ENCODE results near the gene FILIP1L.

Gene FILIP1L

GRCh38 chr3:99867594-99868310 is 246.5 kb downstream of the FILIP1L start:
- DNase-seq (ENCODE audit: low spot score): no peak

DNA sequence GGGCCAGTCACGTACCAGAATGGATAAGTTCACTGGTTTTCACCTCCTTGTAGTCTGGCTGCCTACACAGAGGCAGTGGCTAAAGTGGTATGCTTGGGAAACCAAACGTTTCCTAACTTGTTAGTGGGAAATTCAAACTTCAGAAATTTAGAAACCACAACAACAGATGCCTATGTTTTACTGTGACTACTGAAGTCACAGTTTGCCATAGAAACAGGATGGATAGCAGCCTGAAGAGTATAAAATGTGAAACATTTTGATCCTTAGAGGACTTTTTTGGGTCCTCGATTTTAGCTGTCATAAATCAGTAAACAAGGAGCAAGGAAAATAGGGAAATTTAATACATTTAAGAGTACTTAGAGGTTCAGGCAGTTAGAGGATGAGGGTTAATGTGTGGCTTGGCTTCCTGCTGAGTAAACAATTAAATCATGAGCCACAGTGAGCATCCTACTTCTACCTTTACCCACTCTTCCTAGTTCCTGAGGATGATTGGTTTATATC is 248.0 kb downstream of the FILIP1L start:
- no peak for DNase-seq (ENCODE audit: low spot score)

DNA sequence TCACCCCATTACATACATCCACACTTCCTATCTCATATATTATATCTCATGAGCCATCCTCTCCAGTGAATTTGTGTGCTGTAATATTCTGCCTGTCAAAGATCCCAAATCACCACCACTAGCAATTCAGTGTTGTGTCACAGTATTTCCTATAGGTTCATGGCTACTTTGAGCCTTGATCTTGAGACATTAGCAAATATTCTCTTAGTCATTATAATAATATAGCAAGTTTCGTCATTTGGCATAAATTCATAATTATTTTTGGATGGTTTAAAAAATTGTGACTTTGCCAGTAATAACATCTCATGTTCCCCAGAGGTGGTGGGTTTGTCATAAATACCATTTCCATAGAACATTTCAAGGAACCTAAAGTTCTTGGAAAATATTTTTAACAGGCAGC is 249.0 kb downstream of the FILIP1L start:
- no peak for DNase-seq (ENCODE audit: low spot score)

- DNase-seq (ENCODE audit: low spot score): no peak
Observed at GRCh38 chr3:99864289-99864688, 250.0 kb downstream of the FILIP1L start.

GRCh38 chr3:99863588-99863987 is 250.7 kb downstream of the FILIP1L start:
- no peak for DNase-seq (ENCODE audit: low spot score)

DNA sequence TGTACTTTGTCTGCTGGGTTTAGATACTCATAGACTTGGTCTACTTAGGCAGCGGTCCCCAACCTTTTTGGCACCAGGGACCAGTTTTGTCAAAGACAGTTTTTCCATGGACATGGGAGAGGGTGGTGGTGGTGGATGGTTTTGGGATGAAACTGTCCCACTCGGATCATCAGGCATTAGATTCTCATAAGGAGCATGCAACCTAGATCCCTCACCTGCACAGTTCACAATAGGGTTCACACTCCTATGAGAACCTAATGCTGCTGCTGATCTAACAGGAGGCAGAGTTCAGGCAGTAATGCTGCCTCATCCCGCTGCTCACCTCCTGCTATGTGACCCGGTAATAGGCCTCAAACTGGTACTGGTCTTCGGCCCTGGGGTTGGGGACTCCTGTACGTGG is 251.3 kb downstream of the FILIP1L start:
- no peak for DNase-seq (ENCODE audit: low spot score)

- no peak for DNase-seq (ENCODE audit: low spot score)
Observed at GRCh38 chr3:99862208-99862607, 252.1 kb downstream of the FILIP1L start.

- DNase-seq (ENCODE audit: low spot score): no peak
Observed at GRCh38 chr3:99861216-99861615, 253.1 kb downstream of the FILIP1L start.

- DNase-seq (ENCODE audit: low spot score): no peak
Observed at GRCh38 chr3:99859825-99860224, 254.5 kb downstream of the FILIP1L start.

- no peak for DNase-seq (ENCODE audit: low spot score)
Observed at GRCh38 chr3:99858469-99858868, 255.8 kb downstream of the FILIP1L start.

GRCh38 chr3:99857278-99857677 is 257.0 kb downstream of the FILIP1L start:
- no peak for DNase-seq (ENCODE audit: low spot score)

GRCh38 chr3:99856437-99857220 is 257.7 kb downstream of the FILIP1L start:
- DNase-seq (ENCODE audit: low spot score): no peak

DNA sequence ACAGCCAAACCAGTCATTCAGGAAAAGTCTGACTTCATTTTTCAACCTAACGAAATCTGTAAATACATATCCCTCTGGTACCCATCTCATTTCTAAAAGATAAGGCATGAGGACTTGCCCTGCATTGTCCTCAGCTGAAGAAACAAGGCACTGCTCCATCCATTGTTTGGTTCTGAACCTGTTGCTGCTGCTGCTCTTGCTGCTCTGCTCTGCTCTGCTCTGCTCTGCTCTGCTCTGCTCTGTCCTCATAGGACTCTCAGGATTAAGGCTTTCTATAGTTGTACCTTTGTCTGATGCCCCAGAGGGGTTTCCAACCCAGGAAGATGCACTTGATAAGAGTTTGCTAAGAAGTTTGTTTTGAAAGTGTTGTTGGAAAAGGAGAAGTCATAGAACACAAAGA is 258.4 kb downstream of the FILIP1L start:
- DNase-seq (ENCODE audit: low spot score): no peak

DNA sequence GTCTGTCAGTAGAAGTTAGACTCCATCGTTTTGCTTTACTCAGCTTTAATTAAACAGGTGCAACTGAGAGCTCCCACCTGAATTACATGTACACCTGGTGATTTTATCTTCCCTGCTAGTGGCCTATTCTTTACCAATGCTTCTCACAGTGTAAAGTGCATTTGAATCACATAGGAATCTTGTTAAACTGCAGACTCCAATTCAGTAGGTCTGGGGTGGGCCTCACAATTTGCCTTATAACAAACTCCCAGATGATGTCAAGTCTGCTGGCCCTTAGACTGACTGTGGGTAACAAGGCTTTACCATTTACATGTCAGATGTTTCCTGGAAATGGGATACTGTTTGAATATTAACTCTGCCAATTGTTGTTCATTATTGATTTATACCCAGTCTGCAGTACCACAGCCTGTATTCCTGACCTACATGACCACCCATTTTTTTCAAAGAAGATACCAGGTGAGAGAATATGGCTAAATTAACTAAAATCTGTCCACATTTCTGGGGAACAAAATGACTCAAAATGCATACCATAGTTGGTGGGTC is 259.5 kb downstream of the FILIP1L start:
- no peak for DNase-seq (ENCODE audit: low spot score)

DNA sequence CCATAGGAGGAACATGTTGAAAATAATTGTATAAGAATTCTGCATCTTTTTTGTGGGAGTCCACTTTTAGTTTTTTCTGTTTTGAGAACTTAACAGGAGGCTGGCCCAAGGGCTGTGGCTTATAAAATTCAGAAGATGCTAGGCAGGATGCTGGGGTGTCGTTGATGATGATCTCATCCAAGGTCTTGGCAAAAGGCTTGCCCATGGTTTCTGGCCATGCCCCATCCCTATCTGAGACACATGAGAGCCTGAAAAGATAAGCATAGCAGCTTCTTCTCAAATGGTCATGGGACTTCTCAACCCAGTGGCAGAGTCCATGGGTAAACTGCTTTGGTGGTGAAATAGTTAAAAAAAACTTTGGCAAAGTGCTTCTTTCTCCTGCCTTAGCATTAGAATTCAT is 261.4 kb downstream of the FILIP1L start:
- no peak for DNase-seq (ENCODE audit: low spot score)

DNA sequence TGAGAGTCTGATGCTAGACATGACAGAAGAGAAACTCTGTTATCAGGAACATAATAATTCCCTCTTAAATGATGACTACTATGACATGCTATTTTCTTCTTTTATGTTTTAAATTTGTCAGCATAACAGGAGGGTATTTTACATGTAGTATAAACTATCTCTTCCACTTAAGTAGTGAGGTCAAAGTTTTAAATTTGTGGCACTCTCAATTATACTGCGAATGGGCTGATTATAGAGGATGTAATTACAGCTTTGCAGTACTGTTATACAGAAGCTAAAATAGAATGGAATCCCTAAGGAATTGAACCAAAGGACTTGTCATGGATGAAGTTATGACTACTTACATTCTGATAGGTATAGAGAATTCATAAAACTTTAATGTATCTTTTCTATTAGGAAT is 262.3 kb downstream of the FILIP1L start:
- DNase-seq (ENCODE audit: low spot score): no peak

DNA sequence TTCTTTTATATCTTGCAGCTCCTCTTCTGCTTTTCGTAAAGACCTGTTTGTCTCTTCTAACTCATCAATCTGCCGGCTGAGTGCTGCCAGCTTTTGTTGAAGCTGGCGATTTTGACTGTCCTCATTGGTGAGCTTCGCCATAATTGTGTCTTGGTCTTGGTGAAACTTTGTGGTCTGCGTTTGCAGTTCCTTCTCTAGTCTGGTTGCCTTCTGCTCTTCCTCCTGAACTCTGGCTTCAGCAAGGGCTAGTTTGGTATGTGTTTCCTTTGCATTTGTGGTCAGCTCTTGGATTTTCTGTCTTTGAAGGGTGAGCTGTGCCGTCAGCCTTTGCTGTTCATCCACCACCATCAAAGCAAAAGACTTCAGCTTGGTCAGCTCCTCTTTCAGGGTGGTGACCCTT is 263.7 kb downstream of the FILIP1L start:
- no peak for DNase-seq (ENCODE audit: low spot score)

- DNase-seq (ENCODE audit: low spot score): no peak
Observed at GRCh38 chr3:99848433-99848832, 265.9 kb downstream of the FILIP1L start.

GRCh38 chr3:99846477-99847160 is 267.7 kb downstream of the FILIP1L start:
- DNase-seq (ENCODE audit: low spot score): no peak

DNA sequence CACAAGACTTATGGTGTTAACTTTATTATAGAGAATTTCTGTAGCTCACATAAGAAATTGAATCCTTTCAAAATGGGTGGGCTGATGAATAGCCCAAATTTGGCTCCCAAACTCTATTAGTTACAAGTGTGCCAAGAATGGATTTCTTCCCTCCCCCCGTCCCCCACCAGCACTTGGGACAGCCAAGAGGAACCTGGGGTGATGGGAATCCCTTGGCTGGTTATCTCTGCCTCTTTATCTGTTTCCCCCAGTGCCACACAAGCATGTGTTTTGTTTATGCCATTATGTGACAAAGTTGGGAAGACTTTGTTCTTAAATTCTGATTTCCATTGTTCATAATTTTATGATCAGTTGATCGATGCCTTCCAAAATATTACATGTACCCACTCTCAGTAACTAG is 268.3 kb downstream of the FILIP1L start:
- no peak for DNase-seq (ENCODE audit: low spot score)

DNA sequence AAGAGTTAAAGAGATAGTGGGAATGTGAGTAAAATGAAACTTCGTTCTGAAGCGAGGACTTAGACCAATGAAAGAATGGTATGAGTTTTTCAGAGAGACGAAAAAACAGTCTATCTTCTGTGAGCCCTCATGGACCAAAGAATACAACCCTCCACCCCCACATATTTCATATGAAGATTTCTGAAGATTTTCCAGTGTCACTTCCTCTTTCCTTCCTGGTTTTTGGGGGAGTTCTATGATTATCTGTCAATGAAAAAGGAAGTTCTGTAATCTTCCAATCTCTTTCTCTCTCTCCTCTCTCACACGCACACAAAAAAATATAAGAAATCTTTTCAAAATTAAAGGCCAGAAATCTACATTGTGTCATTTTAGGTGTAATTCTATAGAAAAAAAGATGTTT is 269.0 kb downstream of the FILIP1L start:
- DNase-seq (ENCODE audit: low spot score): no peak

GRCh38 chr3:99843590-99844258 is 270.6 kb downstream of the FILIP1L start:
- DNase-seq (ENCODE audit: low spot score): no peak
